Endothelial cell (in vitro differentiated cells): ENCODE results near the gene OTUB1. TPM values are rescaled to one million over a fixed set of nuclear protein-coding genes. Genes with fewer than 3 reads are reported as not detected.

Source experiments
- DNase-seq: peaks from one replicate; pipeline ENCODE4 v3.0.0; 2021; ENCODE audit warnings: low spot score
- H3K27ac Mint-ChIP-seq: one replicate; pipeline ENCODE4 v1.8.0; 2021; ENCODE audit warnings: mixed read lengths, inconsistent platforms; ENCODE audit not compliant: unreplicated experiment
- H3K27me3 Mint-ChIP-seq: one replicate; pipeline ENCODE4 v1.8.0; 2021; ENCODE audit warnings: mild to moderate bottlenecking, moderate library complexity, mixed read lengths, inconsistent platforms; ENCODE audit not compliant: unreplicated experiment
- H3K36me3 Mint-ChIP-seq: one replicate; pipeline ENCODE4 v1.8.0; 2021; ENCODE audit warnings: mild to moderate bottlenecking, low read depth, mixed read lengths, inconsistent platforms; ENCODE audit not compliant: unreplicated experiment
- H3K4me1 Mint-ChIP-seq: one replicate; pipeline ENCODE4 v1.8.0; 2021; ENCODE audit warnings: mild to moderate bottlenecking, mixed read lengths, inconsistent platforms; ENCODE audit not compliant: unreplicated experiment
- H3K4me3 Mint-ChIP-seq: one replicate; pipeline ENCODE4 v1.8.0; 2021; ENCODE audit warnings: mild to moderate bottlenecking, mixed read lengths, inconsistent platforms; ENCODE audit not compliant: unreplicated experiment
- H3K9me3 Mint-ChIP-seq: one replicate; pipeline ENCODE4 v1.8.0; 2021; ENCODE audit warnings: mixed read lengths, inconsistent platforms; ENCODE audit not compliant: unreplicated experiment
- total RNA-seq: library from RNA; stranded (reverse); fragmentation: NEBNext Ultra II Directional; extraction: Animal tissue kit (Norgen Biotek cat#: 25700); gene quantifications from one replicate; pipeline ENCODE4 v1.2.1, GENCODE V29; 2021; ENCODE audit not compliant: unreplicated experiment
- TF ChIP-seq, protein P1 (sequence below): fragments of 200-600 bp; sonication (generic); IDR thresholded peaks from one replicate; pipeline ENCODE4 v1.5.0; 2021; ENCODE audit warnings: antibody characterized with exemption; ENCODE audit not compliant: unreplicated experiment

OTUB1 gene
- total RNA-seq, 1 donor from 2014 or later = 69.8 TPM

DNA sequence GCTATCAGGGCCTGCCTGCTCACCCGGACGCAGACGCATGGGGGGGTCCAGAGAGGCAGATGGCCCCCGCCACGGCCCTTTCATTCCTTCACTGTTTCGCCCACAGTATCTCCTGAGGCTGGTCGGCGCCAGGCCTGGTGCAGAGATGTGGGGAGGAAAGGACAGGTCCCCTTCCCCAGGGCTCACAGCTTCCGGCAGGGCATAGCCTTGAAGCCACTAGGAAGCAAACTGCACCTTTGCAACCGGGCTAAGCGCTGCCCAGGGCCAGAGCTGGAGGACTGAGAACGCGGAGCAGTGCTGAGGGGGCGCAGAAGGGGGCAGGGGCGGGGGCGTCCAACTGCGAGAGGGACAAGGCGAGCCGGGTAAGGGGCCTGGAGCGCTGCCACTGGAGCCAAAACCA lies 29.3 kb downstream of the OTUB1 start:
- no peak overlapping the region for H3K4me3 Mint-ChIP-seq
- H3K27me3 Mint-ChIP-seq = peaks cover 8% of the 10 kb centered on the region
- TF ChIP-seq, protein P1, sequence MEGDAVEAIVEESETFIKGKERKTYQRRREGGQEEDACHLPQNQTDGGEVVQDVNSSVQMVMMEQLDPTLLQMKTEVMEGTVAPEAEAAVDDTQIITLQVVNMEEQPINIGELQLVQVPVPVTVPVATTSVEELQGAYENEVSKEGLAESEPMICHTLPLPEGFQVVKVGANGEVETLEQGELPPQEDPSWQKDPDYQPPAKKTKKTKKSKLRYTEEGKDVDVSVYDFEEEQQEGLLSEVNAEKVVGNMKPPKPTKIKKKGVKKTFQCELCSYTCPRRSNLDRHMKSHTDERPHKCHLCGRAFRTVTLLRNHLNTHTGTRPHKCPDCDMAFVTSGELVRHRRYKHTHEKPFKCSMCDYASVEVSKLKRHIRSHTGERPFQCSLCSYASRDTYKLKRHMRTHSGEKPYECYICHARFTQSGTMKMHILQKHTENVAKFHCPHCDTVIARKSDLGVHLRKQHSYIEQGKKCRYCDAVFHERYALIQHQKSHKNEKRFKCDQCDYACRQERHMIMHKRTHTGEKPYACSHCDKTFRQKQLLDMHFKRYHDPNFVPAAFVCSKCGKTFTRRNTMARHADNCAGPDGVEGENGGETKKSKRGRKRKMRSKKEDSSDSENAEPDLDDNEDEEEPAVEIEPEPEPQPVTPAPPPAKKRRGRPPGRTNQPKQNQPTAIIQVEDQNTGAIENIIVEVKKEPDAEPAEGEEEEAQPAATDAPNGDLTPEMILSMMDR = no peak
- no peaks in the 10 kb centered on the region for H3K36me3 Mint-ChIP-seq
- no peak overlapping the region for H3K27ac Mint-ChIP-seq
- no peak for DNase-seq
- H3K9me3 Mint-ChIP-seq = no peaks in the 10 kb centered on the region
- H3K4me1 Mint-ChIP-seq = no peaks in the 10 kb centered on the region

DNA sequence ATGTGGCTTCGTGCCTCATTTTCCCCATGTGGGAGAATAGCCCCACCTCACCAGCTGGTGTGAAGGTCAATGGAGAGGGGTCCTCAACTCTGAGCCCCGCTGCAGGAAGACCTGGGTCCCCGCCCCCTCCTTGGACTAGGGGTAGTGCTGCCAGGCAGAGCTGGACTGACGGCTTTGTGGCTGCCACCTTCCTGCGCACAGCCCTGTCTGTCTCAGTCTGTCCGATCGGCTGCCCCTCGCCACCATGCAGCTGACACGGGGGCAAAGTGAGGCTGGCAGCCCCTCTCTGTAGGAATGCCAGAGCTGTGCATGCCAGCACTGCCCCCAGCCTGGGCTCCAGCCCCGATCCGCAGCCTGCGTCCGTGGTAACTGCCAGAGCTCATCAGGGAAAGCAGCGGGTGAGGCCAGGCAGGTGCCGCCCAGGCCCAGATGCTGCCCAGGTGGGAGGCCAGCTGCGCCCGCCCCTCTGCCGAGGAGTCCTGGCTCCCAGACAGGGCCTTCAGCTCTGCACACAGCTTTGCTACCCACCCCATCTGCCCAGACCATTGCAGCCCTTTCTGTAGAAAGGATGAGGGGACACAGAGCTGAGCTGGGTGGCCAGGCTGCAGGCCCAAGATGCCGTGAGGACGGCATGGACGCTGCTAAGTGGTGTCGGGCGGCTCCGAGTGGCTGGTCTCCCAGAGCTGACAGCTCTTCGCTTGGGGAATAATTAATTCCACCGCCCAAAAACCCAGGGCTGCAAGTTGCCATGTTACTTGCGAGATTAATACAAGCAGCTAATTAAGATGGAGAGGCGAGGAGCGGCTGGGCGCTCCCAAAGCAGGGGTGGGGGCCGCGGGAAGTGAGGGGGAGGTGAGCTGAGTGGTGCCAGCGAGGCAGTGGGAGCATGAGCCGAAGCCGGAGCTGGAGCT lies 30.0 kb downstream of the OTUB1 start:
- Mint-ChIP-seq H3K36me3 (no peaks in the 10 kb centered on the region), H3K27ac (no peak overlapping the region), H3K27me3 (peaks cover 8% of the 10 kb centered on the region), H3K4me1 (no peaks in the 10 kb centered on the region), H3K4me3 (no peak overlapping the region), H3K9me3 (no peaks in the 10 kb centered on the region)
- TF ChIP-seq, protein P1 = no peak
- no peak for DNase-seq

- no peak for DNase-seq
- TF ChIP-seq, protein P1 = no peak
- no peak overlapping the region for H3K4me3 Mint-ChIP-seq
- H3K4me1 Mint-ChIP-seq = no peaks in the 10 kb centered on the region
- no peaks in the 10 kb centered on the region for H3K9me3 Mint-ChIP-seq
- peaks cover 10% of the 10 kb centered on the region for H3K27me3 Mint-ChIP-seq
- H3K27ac Mint-ChIP-seq = no peak overlapping the region
- no peaks in the 10 kb centered on the region for H3K36me3 Mint-ChIP-seq
Observed at GRCh38 chr11:64017945-64018224, 31.6 kb downstream of the OTUB1 start.

DNA sequence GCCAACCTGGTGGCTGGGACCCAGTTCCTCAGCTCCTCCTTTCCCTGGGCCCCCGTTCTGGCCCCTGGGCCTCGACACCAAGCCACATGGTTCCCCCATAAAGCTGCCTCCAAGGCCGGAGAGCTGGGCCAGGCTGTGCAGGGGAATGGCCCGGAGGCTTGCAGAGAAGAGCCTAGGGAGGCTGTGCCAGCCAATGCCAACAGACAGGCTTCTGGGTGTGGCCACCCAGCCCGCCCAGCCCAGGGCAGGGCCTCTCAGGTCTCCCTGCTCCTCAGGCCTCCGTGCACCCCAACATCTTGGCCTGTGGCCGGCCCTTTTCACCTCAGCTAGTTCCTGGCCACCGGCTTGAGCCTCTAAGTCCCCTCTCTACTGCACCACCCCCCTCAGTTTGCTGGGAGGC lies 32.1 kb downstream of the OTUB1 start:
- DNase-seq = no peak
- H3K27me3 Mint-ChIP-seq = peaks cover 10% of the 10 kb centered on the region
- no peaks in the 10 kb centered on the region for H3K36me3 Mint-ChIP-seq
- H3K27ac Mint-ChIP-seq = no peak overlapping the region
- H3K4me1 Mint-ChIP-seq = no peaks in the 10 kb centered on the region
- TF ChIP-seq, protein P1 = no peak
- H3K9me3 Mint-ChIP-seq = no peaks in the 10 kb centered on the region
- no peak overlapping the region for H3K4me3 Mint-ChIP-seq
